Pulmonary artery endothelial cell (primary cell): ENCODE data around the gene CUX1. TPM values are rescaled to one million over a fixed set of nuclear protein-coding genes. Genes with fewer than 3 reads are reported as not detected.
A peak's percentile ranks its signal among the peaks of the same experiment; 100 is the strongest.
"Not testable (repeated sequence)": the region's sequence is repeated elsewhere in the genome, so short reads cannot be mapped to it uniquely, and the experiment has no call there.

ENCODE experiments used
- DNase-seq: peaks from one replicate; pipeline ENCODE4 v3.0.0-alpha.2; 2011; ENCODE audit warnings: low read depth, low spot score
- total RNA-seq: library from RNA; depleted of rRNA; stranded (reverse); fragments of >200 nt; gene quantifications from 2 replicates; pipeline ENCODE4 v1.2.3, GENCODE V29; 2014

Gene CUX1
- total RNA-seq, 1 donor from 2014 or later: 20.8 TPM

DNA sequence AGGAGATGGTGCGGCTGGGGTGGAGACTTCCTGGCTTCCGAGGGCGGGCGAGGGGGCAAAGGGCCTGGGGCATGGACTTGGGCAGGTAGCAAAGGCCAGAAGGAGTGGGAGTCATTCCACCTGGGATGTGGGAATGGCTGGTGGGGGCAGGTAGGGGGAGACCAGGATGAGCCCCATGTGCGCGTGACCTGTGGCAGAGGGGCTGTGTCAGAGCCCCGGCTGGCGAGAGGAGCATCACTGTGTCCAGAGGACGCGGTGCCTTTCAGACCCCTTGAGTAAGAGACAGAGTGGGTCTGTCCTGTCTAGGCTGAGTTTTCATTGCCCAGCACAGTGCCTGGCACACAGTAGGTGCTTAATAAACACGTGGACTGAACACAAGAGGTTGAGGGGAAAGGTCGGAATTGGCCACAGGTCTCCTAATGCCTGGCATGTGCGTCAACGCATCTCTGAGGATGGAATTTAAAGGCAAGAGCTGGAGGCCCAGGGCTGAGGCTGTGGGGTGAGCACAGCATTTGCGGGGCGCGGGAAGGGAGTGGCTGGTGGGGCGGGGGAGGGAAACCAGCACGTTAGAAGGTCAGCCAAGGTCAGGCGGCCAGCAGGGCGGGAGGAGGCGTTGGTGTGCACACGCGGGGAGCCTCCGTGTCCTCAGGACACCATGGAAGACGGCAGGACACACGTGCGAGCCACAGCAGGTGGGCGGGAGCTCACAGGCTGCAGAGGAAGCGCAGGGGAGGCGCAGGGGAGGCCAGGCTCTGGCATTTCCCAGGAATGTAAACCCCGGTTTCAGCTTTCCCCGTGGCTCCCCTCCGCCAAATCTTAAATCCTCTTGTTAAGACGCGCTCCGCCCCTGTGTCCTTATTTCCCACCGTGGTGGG lies 51.8 kb downstream of the CUX1 start:
- DNase-seq: no peak

DNA sequence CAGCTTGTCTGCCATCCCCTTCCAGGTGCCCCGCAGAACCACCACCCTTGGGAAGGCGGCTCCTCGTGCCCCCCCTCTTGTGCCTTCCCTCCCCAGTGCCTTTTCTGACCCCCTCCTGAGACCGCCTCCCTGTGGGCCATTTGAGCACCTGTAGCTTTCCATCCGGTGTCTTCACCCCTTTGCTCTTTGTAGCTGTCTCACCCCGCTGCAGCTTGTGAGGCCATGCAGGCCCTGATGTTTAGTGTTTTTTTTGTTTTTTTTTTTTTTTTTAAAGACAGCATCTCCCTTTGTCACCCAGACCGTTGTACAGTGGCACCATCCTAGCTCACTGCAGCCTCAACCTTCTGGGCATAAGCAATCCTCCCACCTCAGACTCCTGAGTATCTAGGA lies 52.5 kb downstream of the CUX1 start:
- no peak for DNase-seq

DNA sequence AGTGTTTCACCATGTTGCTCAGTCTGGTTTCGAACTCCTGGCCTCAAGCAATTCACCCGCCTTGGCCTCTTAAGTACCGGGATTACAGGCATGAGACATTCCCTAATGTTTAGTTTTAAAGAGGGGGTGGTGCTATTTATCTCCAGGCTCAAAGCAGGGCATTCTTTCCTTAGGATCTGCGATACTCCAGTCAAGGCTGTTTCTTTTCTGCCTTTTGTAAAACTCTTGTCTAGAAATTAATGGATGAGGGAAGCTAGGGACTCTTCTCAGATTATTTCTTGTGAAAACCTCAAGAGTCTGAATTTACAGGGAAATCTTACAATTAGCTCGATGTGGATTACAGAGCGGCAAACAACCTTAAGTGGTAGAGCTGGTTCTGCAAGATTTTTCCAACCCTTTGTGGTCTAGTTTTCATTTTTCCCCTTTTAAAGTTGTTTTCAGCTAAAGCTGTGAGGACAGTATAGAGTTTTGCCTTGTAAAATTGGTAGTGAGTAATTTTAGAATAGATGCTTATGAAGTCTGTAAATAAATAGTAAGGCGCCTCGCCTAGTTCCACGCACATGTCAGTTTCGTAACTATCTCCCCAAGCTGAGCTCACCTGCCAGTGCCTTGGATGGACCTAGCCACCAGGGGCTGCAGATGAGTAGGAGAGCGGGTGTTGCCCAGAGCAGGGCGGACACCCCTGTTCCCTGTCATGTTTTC lies 53.1 kb downstream of the CUX1 start:
- DNase-seq: no peak

DNA sequence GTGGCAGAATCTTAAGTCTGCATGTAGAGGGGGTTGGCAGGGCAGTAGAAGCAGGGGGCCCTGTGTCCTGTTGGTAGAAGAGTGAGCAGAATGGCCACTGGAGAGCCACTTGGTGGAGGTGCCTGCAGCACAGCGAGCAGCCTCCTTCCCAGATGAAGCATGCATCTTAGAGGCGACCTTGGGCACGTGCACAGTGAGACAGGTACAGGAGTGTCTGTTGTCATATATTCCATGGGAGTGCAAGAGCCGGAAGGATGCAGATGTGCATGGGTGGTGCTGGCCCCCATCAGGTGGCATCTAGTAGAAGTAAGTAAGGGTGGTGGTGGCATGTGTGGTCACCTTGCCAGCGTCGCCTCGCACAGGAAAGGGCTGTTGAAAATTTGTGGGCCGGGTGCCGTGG lies 53.9 kb downstream of the CUX1 start:
- DNase-seq: no peak

DNA sequence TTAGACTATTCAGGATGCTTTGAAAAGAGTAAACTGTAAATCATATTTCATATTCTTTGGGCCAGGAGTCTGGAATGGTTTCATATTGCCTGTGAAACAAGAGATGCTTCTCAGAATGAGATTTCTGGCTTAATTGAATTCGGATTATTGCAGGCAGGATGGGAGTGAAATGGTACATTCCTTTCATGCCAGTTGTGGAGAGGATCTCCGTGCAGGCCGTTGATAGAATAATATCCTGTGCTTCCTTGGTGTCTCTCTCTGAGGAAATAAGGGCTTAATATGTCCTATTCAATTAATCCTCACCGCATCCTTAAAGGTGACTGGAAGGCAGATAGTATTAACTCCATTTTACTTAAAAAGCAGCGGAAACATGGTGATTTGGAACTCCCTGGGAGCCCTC lies 56.6 kb downstream of the CUX1 start:
- no peak for DNase-seq

DNA sequence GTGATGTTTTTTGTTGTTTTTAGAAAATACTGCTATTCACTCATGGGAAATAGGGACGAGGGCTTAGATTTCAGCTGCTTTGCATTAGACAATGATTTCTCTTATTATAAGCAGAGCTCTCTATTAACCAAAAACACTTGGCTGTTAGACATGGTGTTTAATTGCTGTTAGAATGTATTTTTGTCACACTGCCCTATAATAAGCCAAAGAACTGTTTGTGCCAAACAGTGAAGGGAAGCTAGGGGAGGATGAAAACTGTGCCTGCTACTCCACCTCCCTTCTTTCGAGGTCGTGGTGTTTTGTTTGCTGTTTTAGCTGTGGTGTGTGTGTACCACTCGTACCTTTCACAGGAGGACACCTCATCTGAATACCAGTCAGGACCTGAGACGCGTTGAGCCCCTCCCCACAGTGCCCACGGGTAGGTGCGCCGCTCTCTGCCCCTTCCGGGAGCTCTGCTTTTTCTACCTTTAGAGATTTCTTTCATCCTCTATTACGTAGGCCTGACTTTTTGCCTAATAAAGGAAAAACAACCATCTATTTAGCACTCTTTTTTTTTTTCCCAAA lies 57.9 kb downstream of the CUX1 start:
- DNase-seq: no peak

DNA sequence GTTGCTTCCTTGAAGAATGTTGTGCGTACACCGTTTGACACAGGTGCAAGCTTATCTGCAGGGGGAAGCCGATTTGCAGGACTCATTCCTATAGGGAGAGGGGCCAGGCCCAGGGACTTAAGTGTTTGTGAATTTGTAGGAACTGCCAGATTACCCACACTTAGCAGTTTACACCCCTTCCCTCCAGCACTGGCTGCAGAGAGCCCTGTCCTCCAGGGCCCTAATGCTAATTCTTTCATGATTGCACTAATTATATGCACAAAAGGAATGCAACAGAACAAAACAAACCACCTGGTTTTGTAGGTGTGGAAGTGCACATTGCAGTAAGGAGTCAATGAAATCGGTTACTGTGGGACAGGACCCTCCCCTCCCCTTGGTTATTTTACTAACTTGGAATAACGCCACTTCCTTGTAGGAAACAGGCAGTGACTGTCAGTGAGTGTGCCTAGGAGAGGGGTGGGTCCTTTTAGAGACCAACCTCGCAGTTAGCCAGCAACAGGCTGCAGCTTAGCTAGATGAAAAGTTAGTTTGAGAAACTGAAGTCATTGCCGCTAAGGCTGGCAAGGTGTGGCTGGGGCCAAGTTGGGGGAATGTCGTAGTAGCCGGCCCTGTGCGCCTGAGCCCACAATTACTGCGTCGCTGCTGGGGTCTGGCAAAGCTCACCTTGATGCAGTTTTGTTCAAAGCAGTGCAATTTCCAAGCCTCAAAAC lies 60.6 kb downstream of the CUX1 start:
- DNase-seq: no peak

DNA sequence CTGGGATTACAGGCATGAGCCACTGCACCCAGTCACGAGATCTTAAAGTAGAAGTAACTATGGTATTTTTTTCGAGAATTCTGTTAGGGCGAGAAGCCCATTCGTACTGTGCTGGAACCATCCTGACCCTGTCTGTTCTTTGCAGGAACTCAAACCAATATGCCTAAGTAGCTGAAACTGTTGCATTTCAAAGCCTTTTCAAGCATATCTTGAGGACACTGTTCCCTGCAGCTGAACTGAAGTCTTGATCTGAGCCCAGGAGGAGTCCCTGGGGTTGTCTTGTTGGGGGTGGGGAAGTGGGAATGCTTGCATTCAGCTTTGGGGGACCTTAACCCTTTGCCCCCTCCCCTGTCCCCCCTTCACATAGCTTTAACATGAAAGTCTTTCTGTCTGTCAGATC lies 61.5 kb downstream of the CUX1 start:
- DNase-seq: no peak

DNA sequence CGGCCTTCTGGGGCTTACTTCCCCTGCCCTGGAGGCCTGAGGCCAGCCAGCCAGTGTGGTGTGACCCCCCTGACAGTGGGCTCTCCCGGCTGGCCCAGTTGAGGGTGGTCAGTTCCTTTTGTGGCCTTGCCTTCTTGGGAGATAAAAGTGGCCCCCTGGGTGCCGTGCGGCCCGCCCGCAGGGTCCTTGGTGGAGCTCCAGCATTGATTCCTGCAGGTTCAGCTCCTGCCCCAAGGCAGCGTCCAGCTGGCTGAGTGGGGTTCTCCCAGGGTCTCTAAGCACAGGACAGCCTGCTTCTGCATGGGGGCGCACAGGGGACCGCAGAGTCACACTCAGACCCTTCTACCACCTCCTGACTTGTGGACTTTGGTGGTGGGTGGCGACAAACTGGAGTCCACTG lies 62.1 kb downstream of the CUX1 start:
- DNase-seq: no peak

DNA sequence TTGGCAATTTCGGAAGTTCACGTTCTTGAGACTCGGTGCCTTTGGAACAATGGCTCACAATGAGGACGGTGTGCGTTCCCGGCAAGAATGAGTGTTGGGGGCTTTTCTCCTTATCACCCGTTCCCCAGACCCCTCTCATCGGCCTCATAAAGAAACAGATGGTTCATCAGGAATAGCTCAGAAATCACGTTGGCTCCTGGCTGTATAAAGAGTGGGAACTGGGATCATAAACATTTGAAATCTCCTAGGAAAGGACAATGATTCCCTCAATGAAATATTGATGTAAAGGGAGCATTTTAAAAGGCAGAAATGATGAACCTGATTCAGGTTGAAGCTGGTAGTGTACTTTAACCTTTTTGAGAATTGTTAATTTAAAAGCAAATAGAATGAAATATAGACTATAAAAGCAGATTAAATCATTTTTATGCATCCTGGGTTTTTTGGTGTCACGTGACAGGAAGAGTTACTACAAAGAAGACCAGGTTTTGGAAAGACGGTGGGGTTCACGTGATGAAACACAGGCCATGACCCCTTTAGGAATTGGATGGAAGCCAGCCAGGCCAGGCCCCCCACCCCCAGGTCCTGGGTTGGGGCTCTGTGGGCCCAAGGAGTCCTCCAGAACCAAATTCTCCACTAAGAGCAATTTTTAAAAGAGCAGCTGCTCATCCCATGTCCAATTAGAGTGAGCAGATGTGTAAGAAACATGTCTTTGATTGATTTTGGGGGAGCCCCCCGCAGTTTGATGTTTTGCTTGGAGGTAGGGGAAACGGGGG lies 63.0 kb downstream of the CUX1 start:
- DNase-seq: no peak

DNA sequence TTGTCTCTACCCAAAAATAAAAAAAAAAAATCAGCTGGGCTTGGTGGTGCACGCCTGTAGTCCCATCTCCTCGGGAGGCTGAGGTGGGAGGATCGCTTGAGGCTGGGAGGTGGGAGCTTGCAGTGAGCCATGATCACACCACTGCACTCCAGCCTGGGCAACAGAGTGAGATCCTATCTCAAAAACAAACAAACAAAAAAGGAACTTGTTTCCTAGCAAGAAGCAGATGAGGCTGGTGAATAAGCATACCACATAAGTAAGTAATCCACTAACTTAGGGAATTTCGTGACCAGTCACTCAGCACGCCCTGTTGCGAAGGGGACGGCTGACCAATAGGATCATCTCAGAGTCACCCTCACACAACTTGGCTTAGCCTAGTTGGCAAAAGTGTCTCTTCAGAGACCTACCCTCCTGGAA lies 64.6 kb downstream of the CUX1 start:
- peak; percentile 40 for DNase-seq

DNA sequence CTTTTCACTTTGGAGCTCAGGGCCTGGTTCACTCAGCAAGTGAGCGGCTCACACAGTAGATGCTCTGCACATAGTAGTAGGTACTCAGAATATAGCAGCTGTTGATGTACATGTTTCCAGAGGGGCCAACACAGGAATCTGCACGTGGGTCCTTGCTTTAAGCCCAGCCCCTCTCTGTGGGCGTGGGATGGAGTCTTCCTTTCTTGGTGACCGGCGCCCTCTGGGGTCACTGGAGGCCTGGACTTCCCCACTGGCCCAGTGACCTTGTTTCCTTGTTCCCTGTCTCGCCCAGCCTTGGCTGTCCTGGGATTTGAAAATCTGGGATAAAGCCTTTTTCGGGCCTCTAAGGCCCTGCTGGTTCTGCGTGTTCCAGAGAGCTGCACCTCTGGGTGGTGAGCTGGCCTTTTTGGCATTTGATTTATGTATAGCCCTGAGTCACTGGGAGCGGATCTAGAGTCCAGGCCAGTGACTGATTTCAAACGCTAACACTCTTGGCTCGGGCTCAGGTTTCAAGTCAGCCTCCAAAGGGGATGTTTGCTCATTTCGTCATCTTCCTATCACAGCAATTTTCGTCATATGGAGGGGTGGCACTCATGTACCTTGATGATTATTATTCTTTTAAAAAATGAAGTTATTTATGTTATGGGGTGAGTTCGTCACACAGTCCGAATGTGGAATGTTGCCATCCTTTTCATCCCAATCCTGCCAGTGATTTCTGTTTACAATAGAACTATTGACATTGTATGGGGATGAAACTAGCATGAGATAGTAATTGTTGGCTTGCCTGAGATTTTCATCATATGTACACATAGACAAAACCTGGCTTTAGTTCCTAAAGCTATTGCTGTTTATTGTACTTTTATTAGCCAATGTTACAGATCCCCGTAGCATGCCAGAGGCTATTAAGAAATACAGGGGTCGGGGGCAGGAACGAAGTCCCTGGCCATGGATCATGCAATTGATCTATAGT lies 65.5 kb downstream of the CUX1 start:
- DNase-seq: peak; percentile 94

DNA sequence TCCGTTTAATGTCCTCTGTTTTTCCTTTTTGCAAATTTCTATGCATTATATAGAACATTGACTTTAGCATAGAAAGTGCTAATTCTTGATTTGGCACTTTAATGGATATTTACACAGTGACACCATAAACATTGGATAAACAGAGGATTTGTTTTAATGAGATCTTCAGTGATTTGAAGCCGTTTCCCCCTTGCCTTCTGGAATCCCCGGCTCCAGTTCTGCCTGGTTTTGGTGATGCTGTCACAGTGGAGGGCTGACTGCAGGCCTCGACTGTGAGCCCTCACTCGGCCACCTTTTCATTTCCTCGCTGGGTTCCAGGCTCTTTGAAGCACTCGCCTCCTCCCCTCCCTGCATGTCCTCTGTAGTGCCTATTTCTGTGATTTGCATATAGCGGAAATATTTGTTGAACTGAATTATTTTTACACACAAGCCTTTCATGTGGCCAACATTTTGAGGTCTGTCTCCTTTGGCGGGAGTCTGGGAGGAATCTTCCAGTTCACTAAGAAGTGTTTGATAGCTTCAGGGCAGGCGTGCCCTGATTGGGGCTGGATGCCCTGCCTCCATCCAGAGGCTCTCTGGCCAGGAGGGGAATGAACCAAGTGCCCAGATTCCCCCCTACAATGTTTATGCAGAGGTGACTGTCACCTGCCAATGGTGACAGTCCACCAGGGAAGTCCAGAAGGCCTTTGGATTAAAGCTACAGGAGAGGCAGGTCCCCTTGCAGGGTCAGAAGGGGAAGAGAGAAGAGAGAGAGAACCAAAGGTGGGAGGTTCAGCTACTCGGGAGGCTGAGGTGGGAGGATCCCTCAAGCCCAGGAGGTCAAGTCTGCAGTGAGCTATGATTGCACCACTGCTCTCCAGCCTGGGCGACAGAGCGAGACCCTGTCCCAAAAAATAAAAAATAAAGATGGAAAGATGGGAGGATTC lies 67.5 kb downstream of the CUX1 start:
- no peak for DNase-seq

DNA sequence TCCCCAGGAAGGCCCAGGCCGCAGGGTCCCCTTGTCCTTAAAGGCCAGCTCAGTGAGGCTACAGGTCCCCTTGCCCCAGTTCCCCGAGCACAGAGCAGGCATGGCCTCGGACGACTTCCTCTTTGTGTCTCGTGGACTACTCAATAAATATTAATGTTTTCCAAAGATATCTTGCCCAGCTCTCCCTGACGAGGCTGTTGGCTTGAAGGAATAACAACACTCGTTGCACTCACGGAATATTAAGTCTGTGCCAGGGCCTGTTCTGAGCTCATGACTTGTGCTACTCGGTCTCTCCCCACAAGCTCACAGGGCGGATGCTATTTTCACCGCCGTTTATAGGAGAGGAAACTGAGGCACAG lies 68.2 kb downstream of the CUX1 start:
- DNase-seq: no peak

DNA sequence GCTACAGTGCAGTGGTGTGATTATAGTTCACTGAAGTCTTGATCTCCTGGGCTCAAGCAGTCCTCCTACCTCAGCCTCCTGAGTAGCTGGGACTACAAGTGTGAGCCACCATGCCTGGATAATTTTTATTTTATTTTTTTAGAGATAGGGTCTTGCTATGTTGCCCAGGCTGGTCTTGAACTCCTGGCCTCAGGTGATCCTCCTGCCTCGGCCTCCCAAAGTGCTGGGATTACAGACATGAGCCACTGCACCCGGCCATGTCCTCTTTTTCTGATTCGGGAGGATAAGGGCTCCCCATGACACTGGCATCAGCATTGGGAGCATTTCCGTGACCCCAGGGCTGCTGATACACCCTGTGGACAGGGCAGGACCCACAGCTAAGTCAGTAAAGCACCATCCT lies 69.9 kb downstream of the CUX1 start:
- DNase-seq: not testable (repeated sequence)

DNA sequence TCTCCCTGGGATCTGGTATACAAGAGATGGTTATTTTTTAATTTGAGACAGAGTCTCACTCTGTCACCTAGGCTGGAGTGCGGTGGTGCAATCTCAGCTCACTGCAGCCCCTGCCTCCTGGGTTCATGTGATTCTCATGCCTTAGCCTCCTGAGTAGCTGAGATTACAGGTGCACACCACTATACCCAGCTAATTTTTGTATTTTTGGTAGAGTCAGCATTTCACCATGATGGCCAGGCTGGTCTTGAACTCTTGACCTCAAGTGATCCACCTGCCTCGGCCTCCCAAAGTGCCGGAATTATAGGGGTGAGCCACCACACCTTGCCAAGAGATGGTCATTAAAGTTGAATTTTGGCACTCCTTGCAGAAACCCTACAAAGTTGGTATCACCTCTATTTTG lies 71.1 kb downstream of the CUX1 start:
- not testable (repeated sequence) for DNase-seq

DNA sequence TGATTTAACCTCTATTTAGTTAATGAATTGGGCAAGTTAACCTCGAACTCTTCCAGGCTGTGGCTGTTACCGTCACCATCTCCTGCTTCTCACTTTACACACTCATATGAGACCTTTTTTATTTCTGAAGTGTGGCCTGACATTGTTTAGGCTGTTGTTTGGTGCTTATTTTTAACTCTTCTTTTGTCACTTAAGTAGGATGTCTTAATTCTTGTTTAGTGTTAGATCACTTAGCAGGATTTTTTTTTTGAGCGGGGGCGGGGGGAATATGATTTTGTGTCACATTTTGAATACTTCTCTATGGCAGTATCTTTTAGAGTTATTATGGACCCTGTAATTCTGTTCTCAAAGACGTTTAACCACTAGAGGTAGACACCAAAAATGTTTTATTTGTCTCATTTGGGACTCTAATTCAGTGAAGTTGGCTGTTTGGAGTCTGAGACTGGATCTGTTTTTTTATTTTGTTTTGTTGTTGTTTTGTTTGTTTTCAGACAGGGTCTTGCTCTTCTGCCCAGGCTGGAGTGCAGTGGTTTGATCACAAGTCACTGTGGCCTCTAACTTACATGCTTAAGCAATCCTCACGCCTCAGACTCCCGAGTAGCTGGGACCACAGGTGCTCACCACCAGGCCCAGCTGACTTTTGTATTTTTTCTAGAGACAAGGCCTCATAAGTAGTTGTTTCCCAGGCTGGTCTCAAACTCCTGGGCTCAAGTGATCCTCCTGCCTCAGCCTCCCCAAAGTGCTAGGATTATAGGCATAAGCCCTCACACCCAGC lies 73.5 kb downstream of the CUX1 start:
- no peak for DNase-seq

DNA sequence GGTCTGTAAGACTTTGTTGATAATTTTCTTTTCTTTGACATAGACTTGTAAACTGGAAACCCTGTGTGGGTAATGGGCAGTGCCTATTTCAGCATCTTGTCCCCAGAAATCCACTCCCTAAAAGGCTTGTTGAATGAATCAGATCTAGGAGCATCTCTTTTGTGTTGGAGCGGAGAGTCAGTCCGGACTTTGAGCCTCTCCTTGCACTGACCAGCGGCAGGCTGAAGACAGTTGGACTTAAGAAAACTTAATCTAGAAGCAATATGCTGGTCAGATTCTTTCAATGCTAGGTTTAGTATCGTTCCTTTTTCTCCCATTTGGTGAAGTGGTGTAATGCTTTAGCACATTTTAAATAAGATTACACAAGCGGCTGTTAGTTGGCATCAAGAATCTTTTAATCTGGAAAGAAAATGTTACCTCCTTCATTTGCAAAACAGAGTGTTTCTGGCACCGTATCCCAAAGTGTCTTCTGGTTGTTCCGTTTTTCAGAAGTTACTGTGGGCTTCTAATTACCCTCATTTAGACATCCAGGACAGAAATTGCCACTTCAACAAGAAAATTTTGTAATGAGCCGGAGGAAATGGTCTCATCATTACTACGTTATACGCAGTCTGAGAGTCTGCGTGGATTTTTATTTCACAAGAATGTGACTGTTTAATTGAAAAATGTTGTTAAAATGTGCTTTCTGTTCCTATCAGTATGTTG lies 74.7 kb downstream of the CUX1 start:
- DNase-seq: no peak
